ENCODE results near the gene LRRC15. TPM values are rescaled to one million over a fixed set of nuclear protein-coding genes. Genes with fewer than 3 reads are reported as not detected.

LRRC15 gene
- total RNA-seq, 1 experiment from 2014 or later, result 0.40 TPM

GRCh38 chr3:194305356-194306108 lies 64.0 kb downstream of the LRRC15 start:
- DNase-seq (ENCODE audit: low read depth), result no peak

Other genes starting within 250 kb of the LRRC15 start
- gene HES1, start 233.6 kb downstream of the LRRC15 start, total RNA-seq (2014; rRNA removed; shearing (Covaris generic)), result 20.2 and 26.3 TPM in 2 replicates
- gene CPN2, start 18.4 kb downstream of the LRRC15 start, total RNA-seq (2014; rRNA removed; shearing (Covaris generic)), result not detected in 2 replicates
- not detected in 2 replicates for gene GP5, start 29.5 kb upstream of the LRRC15 start, total RNA-seq (2014; rRNA removed; shearing (Covaris generic))
- gene ATP13A3, start 117.3 kb upstream of the LRRC15 start, total RNA-seq (2014; rRNA removed; shearing (Covaris generic)), result 153 and 157 TPM in 2 replicates

Data from HT1080 (cell line).